Subcutaneous adipose tissue (tissue), 4 donors: ENCODE data around the gene CCDC88B. TPM values are rescaled to one million over a fixed set of nuclear protein-coding genes. Genes with fewer than 3 reads are reported as not detected.

ENCODE experiments used
- CTCF ChIP-seq: fragments of 450-650 bp; IDR thresholded peaks from one replicate; pipeline ENCODE4 v1.5.1; 2016; ENCODE audit warnings: low read depth, mild to moderate bottlenecking, control low read depth, antibody characterized with exemption, moderate library complexity
- total RNA-seq, 4 donors: library from RNA; depleted of rRNA; stranded (reverse); fragments of >200 nt; gene quantifications; one replicate each; pipeline ENCODE4 v1.1.0, GENCODE V29; 2016

The CCDC88B gene
- total RNA-seq, 4 donors from 2014 or later: 7.0 to 18.2 (median 11.2) TPM

GRCh38 chr11:64331569-64332371 lies 8.2 kb upstream of the CCDC88B start:
- no peak for TF ChIP-seq CTCF

GRCh38 chr11:64333556-64333955 lies 6.4 kb upstream of the CCDC88B start:
- no peak for TF ChIP-seq CTCF

GRCh38 chr11:64334764-64335735 lies 5.0 kb upstream of the CCDC88B start:
- TF ChIP-seq CTCF: no peak

DNA sequence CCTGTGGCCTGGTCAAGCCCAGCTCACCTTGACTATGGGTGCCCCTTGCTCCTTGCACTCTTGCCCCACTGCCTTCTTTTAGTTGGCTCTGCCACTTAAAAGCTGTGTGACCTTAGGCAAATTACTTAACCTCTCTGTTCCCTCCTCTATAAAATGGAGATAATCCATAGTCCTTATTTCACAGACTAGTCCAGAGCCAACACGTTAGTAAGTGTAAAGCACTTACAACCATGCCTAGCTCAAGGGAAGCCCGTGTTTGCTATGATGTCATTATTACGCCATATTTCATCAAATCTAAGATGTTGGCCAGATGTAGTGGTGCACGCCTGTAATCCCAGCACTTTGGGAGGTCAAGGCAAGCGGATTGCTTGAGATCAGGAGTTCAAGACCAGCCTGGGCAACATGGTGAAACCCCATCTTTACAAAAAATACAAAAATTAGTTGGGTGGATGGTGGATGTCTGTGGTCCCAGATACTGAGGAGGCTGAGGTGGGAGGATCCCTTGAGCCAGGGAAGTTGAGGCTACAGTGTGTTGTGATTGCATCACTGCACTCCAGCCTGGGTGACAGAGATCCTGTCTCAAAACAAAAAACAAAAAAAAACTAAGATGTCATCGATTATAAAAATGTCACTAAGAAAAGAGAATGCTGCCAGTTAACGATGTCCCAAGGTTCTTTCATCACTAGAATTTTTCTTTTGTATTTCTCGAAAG lies 2.3 kb upstream of the CCDC88B start:
- no peak for TF ChIP-seq CTCF

DNA sequence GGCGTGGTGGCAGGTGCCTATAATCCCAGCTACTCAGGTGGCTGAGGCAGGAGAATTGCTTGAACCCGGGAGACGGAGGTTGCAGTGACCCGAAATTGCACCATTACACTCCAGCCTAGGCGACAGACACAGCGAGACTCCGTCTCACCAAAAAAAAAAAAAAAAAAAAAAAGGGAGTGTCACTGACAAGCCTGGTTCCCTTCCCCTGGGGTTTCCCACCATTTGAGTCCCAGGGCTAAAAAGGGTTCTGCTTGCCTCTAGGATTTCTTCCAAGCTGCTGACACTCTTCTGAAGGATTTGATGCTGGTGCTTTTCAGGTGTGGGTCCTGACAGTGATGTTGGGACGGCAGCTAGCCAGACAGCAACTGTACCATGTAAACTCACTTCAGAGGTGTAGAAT lies 1.3 kb upstream of the CCDC88B start:
- TF ChIP-seq CTCF: no peak

- TF ChIP-seq CTCF: no peak
These were observed 718 bp upstream of the CCDC88B start for GRCh38 chr11:64339286-64339685.
